ENCODE results near the gene MMP20.
"Not testable (repeated sequence)": the region's sequence is repeated elsewhere in the genome, so short reads cannot be mapped to it uniquely, and the experiment has no call there.

MMP20 gene

DNA sequence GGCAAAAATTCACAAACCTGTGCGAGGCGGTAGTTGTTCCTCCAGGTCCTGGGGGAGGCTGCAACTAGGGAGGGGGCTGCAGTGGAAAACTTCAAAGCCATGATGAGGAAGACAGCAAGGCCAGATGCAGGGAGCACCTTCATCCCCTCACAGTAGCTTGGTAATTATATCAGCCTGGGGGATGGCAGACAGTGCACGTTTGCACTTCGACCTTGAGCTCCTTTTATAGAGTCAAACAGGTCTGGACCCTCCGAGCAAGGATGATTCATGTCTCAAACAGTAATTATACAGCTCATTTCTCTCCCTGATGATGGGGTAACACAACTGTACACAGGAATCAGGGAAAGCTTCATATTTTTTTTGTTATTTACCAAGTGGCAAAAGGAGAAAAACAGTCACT lies at the start of gene MMP20:
MMP20 (minus strand) TSS at position 156 of the 400 bp plus-strand sequence; CDS start at position 143, 13 bp downstream.
- DNase-seq (ENCODE audit: low read depth in 2 of 2): no peak

DNA sequence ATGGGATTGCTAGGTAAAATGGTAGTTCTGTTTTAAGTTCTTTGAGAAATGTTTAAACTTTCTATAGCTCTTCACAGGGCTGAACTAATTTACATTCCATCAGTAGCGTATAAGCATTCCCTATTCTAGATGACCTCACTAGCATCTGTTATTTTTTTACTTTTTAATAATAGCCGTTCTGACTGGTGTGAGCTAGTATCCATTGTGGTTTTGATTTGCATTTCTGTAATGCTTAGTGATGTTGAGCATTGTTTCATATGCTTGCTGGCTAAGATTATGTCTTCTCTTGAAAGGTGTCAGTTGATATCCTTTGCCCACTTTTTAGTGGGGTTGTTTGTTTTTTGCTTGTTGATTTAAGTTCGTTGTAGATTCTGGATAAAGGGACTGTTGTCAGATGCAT lies 44.5 kb upstream of the MMP20 start:
- DNase-seq (ENCODE audit: low read depth in 2 of 2): no peak

GRCh38 chr11:102666331-102666957 lies 41.3 kb upstream of the MMP20 start:
- DNase-seq (ENCODE audit: low read depth in 2 of 2): peak in 1 of 2 donors; percentile 2

GRCh38 chr11:102664001-102664752 lies 39.0 kb upstream of the MMP20 start:
- peak in 1 of 2 donors; percentile 8 for DNase-seq (ENCODE audit: low read depth in 2 of 2)

DNA sequence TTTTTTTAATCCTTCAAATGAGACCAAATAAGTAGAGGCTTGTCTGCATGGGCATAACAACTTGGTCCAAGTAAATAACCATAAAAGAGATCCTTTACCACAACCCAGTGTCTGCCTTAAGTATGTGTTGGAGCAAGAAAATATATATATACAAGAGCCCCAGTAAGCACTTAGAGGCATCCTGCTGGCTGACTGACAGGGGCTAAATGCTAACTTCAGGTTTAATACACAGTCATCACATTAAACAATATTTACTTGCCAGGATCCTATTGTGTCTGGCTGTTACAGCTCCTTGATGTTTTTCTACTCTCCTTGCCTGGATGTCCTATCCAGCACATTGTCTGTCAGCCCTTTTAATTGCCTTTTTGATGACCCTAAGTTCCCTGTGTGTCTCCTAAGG lies 37.5 kb upstream of the MMP20 start:
- no peak for DNase-seq (ENCODE audit: low read depth in 2 of 2)

- no peak for DNase-seq (ENCODE audit: low read depth in 2 of 2)
Observed at GRCh38 chr11:102661040-102661439, 35.9 kb upstream of the MMP20 start.

DNA sequence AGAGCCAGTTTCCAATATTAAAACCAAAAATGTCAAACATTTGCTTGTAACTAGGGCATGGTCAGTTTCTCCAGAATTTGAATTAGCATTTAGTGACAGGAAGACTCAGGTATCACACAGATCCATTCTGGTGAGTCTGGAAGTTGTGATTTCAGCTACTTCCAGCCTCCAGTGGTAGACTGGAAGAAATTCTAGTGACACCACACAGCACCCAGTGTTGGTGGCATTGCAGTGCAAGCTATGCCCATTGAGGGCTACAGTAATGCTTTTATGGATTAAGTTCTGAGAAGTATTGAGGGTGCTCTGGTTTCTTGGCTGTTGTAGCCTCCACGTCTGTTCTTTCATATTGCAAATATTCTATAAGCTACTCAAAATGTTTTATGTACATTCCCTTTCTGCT lies 31.4 kb upstream of the MMP20 start:
- DNase-seq (ENCODE audit: low read depth in 2 of 2): no peak

- DNase-seq (ENCODE audit: low read depth in 2 of 2): no peak
Observed at GRCh38 chr11:102655547-102655946, 30.4 kb upstream of the MMP20 start.

DNA sequence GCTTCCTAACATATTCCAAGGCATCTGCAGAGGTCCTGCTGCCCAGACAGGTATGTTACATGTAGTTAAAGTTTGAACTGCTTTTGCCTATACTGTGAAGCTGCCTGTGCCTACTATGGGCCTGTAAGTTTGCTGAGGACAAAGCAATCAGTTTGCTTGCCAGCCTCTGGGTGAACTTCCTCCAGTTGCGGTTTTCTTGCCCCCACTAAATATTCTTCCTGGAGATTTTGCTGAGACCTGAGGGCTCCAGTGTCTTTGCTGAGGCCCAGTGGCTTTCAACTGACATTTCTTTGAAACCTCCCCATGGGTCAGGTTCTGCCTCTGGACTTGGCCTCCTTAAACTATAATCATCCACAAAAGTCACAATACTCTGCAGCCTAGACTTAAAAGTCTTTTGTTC lies 29.6 kb upstream of the MMP20 start:
- no peak for DNase-seq (ENCODE audit: low read depth in 2 of 2)

DNA sequence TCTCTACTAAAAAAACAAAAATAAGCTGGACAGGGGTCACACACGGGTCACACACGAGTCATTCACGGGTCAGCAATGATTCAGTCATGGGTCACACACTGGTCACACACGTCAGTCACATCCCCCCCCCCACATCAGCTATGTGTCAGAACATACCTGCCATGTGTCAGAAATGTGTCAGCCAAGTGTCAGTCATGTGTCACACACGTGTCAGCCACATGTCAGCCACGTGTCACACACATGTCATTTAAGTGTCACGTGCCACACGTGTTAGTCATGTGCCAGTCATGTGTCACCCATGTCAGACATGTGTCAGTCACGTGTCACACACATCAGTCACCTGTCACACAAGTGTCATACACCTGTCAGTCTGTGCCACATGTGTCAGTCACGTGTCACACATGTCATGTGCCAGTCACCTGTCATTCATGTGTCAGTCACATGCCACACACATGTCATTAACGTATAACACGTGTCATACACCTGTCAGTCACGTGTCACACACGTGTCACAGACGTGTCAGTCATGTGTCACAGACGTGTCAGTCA lies 28.7 kb upstream of the MMP20 start:
- no peak for DNase-seq (ENCODE audit: low read depth in 2 of 2)

GRCh38 chr11:102647430-102647829 lies 22.3 kb upstream of the MMP20 start:
- no peak for DNase-seq (ENCODE audit: low read depth in 2 of 2)

- no peak for DNase-seq (ENCODE audit: low read depth in 2 of 2)
Observed at GRCh38 chr11:102643941-102644340, 18.8 kb upstream of the MMP20 start.

DNA sequence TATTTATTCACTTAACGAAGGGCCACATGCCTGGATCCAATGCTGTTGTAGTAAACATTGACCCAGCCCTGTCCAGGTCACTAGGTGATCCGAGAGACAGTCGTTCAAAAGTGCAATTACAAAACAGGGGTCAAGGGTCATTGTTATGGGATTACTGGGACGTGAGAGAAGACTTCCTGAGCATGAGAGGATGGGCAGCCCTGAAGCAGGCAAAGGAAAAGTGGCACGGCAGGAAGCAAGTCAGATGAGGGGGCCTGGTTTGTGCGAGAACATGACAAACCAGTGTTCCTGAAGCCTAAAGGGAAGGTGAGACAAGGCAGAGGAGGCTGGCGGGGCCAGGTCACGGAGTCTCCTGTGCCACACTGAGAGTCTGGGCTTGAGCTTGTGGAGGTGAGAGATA lies 15.8 kb upstream of the MMP20 start:
- DNase-seq (ENCODE audit: low read depth in 2 of 2): no peak

DNA sequence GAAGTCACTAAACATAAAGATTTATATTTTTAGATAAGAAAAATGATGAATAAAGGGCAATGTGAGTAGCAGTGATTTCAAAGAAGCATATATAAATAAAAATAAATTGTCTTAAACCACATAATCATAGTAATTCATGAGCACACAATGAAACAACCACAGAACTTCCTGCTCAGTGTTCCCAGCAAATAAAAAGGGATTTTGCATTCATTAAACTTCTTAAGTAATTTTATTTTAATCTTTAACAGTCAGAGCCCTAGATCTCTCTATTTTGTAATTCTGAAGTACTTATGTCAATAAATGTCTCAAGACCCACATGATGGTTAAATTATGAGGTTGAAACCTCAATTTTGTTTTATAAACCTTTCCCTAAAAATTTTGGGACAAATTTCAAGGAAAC lies 14.5 kb upstream of the MMP20 start:
- DNase-seq (ENCODE audit: low read depth in 2 of 2): no peak

DNA sequence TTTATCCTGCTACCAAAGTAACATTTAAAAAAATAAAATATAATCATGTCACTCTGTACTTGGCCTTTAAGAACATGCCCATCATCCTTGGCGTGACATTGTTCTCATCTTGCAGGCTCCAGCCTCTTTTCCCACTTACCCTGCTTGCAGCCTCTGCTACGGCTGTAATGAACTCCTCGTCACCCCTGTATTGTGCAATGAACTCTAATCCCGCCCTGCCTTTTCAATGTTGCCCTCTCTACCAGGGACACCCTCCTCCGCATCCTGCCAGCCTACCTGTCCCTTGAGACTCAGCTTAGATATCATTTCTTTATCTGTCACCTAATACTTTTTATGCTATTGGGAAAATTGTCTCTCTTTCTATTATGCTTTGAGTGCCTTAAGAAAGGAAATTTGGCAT lies 12.6 kb upstream of the MMP20 start:
- DNase-seq (ENCODE audit: low read depth in 2 of 2): no peak

GRCh38 chr11:102633385-102634026 lies 8.4 kb upstream of the MMP20 start:
- DNase-seq (ENCODE audit: low read depth in 2 of 2): no peak

- DNase-seq (ENCODE audit: low read depth in 2 of 2): no peak
Observed at GRCh38 chr11:102632026-102632425, 6.9 kb upstream of the MMP20 start.

- no peak for DNase-seq (ENCODE audit: low read depth in 2 of 2)
Observed at GRCh38 chr11:102630598-102631448, 5.7 kb upstream of the MMP20 start.

- not testable (repeated sequence) for DNase-seq (ENCODE audit: low read depth in 2 of 2)
Observed at GRCh38 chr11:102629908-102630307, 4.8 kb upstream of the MMP20 start.

DNA sequence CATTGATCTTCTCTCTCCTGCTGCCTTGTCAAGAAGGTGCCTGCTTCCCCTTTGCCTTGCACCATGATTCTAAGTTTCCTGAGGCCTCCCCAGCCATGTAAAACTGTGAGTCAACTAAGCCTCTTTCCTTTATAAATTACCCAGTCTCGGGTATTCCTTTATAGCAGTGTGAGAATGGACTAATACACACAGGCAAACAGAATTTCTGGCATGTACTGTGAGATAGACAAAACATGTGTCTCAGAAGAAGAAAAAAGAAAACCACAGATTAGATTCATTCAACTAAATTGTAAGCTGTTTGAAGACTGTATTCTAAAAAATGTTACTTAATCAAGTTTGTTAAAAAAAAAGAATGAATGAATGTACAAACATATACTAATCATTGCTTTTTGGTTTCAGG lies 1.5 kb upstream of the MMP20 start:
- DNase-seq (ENCODE audit: low read depth in 2 of 2): no peak

DNA sequence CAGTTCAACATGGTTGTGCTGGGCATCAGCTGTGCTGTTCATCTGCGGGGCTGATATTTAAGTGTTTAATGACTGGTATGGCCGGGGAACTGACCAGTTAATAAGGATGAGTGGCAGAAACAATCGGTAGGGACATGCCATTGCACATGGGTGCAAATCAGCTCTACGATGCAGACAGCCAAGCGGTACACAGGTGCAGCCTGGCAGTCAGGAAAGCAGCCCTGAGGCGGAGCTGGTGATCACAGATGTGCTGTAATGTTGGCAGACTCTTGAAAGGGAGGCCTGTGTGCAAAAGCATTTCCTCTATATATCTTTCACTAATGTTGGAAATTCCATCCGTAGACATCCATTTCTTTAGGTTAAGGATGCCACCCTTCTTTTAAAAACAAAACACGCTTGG lies 1.1 kb downstream of the MMP20 start:
- DNase-seq (ENCODE audit: low read depth in 2 of 2): no peak

GRCh38 chr11:102623128-102623527 lies 2.0 kb downstream of the MMP20 start:
- DNase-seq (ENCODE audit: low read depth in 2 of 2): no peak

Measured in stimulated activated CD4-positive, alpha-beta T cell treated with anti-CD3 and anti-CD28 coated beads, Interleukin-4, amount 100 ng/mL, for 48 hours (primary cell).